ENCODE measurements around the gene RNGTT. TPM values are rescaled to one million over a fixed set of nuclear protein-coding genes. Genes with fewer than 3 reads are reported as not detected.

Gene RNGTT
- total RNA-seq, 2 experiments from 2014 or later, result 11.6 to 12.4 TPM

GRCh38 chr6:88680654-88681053 lies 282.8 kb downstream of the RNGTT start:
- H3K9me3 Mint-ChIP-seq, result peaks cover 2% of the 10 kb centered on the region
- DNase-seq, result no peak
- POLR2A ChIA-PET, result no interaction called here
- Histone ChIP-seq H3K27ac (ENCODE audit: low read depth in 1 of 2, low read length in 2 of 2) (no peak overlapping the region), H3K4me3 (ENCODE audit: low read length) (no peak overlapping the region), H3K36me3 (ENCODE audit: insufficient read depth, low read length) (no peaks in the 10 kb centered on the region), H3K4me1 (ENCODE audit: insufficient read depth, low read length) (no peaks in the 10 kb centered on the region), H3K9me3 (ENCODE audit: control insufficient read depth in 1 of 2, insufficient read depth in 1 of 2, low read length in 2 of 2) (no peaks in the 10 kb centered on the region), H3K27me3 (ENCODE audit: control insufficient read depth in 1 of 2, insufficient read depth in 2 of 2, low read length in 2 of 2) (no peaks in the 10 kb centered on the region)
- CTCF ChIA-PET, result no interaction called here
- no peak for TF ChIP-seq CTCF (IDR thresholded peaks at IDR 0.05)
- no peak for ATAC-seq (ENCODE audit: poor library complexity)
- H3K27me3 Mint-ChIP-seq, result no peaks in the 10 kb centered on the region
- no peak overlapping the region for H3K4me3 Mint-ChIP-seq
- intact Hi-C loops (cut with DNase I, micrococcal nuclease), result no loop called here
- H3K36me3 Mint-ChIP-seq (ENCODE audit: low read depth), result peaks cover 75% of the 10 kb centered on the region
- H3K4me1 Mint-ChIP-seq (ENCODE audit: low read depth), result peaks cover 18% of the 10 kb centered on the region
- no peak overlapping the region for H3K27ac Mint-ChIP-seq

GRCh38 chr6:88679841-88680240 lies 283.6 kb downstream of the RNGTT start:
- no peak overlapping the region for H3K27ac ChIP-seq (ENCODE audit: low read depth in 1 of 2, low read length in 2 of 2)
- ChIA-PET CTCF (no interaction called here), POLR2A (no interaction called here)
- Mint-ChIP-seq H3K27ac (no peak overlapping the region), H3K4me3 (no peak overlapping the region), H3K27me3 (no peaks in the 10 kb centered on the region), H3K9me3 (peaks cover under 1% of the 10 kb centered on the region), H3K36me3 (ENCODE audit: low read depth) (peaks cover 75% of the 10 kb centered on the region), H3K4me1 (ENCODE audit: low read depth) (peaks cover 15% of the 10 kb centered on the region)
- no peak overlapping the region for H3K4me3 ChIP-seq (ENCODE audit: low read length)
- H3K4me1 ChIP-seq (ENCODE audit: insufficient read depth, low read length), result no peaks in the 10 kb centered on the region
- H3K9me3 ChIP-seq (ENCODE audit: control insufficient read depth in 1 of 2, insufficient read depth in 1 of 2, low read length in 2 of 2), result no peaks in the 10 kb centered on the region
- DNase-seq, result no peak
- ATAC-seq (ENCODE audit: poor library complexity), result no peak
- no peaks in the 10 kb centered on the region for H3K27me3 ChIP-seq (ENCODE audit: control insufficient read depth in 1 of 2, insufficient read depth in 2 of 2, low read length in 2 of 2)
- intact Hi-C loops (cut with DNase I, micrococcal nuclease), result no loop called here
- no peak for TF ChIP-seq CTCF (IDR thresholded peaks at IDR 0.05)
- no peaks in the 10 kb centered on the region for H3K36me3 ChIP-seq (ENCODE audit: insufficient read depth, low read length)

GRCh38 chr6:88677356-88677755 lies 286.1 kb downstream of the RNGTT start:
- DNase-seq, result no peak
- Mint-ChIP-seq H3K27ac (no peak overlapping the region), H3K36me3 (ENCODE audit: low read depth) (peaks cover 84% of the 10 kb centered on the region), H3K4me3 (no peak overlapping the region), H3K9me3 (no peaks in the 10 kb centered on the region), H3K27me3 (no peaks in the 10 kb centered on the region), H3K4me1 (ENCODE audit: low read depth) (no peaks in the 10 kb centered on the region)
- H3K4me3 ChIP-seq (ENCODE audit: low read length), result no peak overlapping the region
- H3K27me3 ChIP-seq (ENCODE audit: control insufficient read depth in 1 of 2, insufficient read depth in 2 of 2, low read length in 2 of 2), result no peaks in the 10 kb centered on the region
- no peaks in the 10 kb centered on the region for H3K36me3 ChIP-seq (ENCODE audit: insufficient read depth, low read length)
- POLR2A ChIA-PET, result interaction anchor here (0.7 kb wide), 1 partner anchor 24 kb away, joined by 3 read pairs; no protein-coding TSS in a partner anchor
- no peaks in the 10 kb centered on the region for H3K9me3 ChIP-seq (ENCODE audit: control insufficient read depth in 1 of 2, insufficient read depth in 1 of 2, low read length in 2 of 2)
- intact Hi-C loops (cut with DNase I, micrococcal nuclease), result no loop called here
- TF ChIP-seq CTCF (IDR thresholded peaks at IDR 0.05), result no peak
- H3K4me1 ChIP-seq (ENCODE audit: insufficient read depth, low read length), result no peaks in the 10 kb centered on the region
- CTCF ChIA-PET, result interaction anchor here (0.7 kb wide), 1 partner anchor 51 kb away, joined by 3 read pairs; no protein-coding TSS in a partner anchor
- ATAC-seq (ENCODE audit: poor library complexity), result no peak
- H3K27ac ChIP-seq (ENCODE audit: low read depth in 1 of 2, low read length in 2 of 2), result no peak overlapping the region

Measured in CD4-positive, alpha-beta T cell (primary cell).